Type B pancreatic cell (in vitro differentiated cells): ENCODE measurements around the gene XYLT1. TPM values are rescaled to one million over a fixed set of nuclear protein-coding genes. Genes with fewer than 3 reads are reported as not detected.

Experiments used
- DNase-seq: peaks from one replicate; pipeline ENCODE4 v3.0.0; 2021; ENCODE audit warnings: mixed read lengths; ENCODE audit not compliant: unreplicated experiment; ENCODE audit errors: extremely low spot score
- H3K27ac Mint-ChIP-seq: 2 replicates; pipeline ENCODE4 v1.8.0; 2021; ENCODE audit warnings: mild to moderate bottlenecking, mixed read lengths
- H3K27me3 Mint-ChIP-seq: 2 replicates; pipeline ENCODE4 v1.8.0; 2021; ENCODE audit warnings: mixed read lengths
- H3K36me3 Mint-ChIP-seq: 2 replicates; pipeline ENCODE4 v1.8.0; 2021; ENCODE audit warnings: mixed read lengths
- H3K4me1 Mint-ChIP-seq: one replicate; pipeline ENCODE4 v1.8.0; 2021; ENCODE audit warnings: mixed read lengths; ENCODE audit not compliant: unreplicated experiment
- H3K4me3 Mint-ChIP-seq: 2 replicates; pipeline ENCODE4 v1.8.0; 2021; ENCODE audit warnings: mild to moderate bottlenecking, mixed read lengths
- H3K9me3 Mint-ChIP-seq: 2 replicates; pipeline ENCODE4 v1.8.0; 2021; ENCODE audit warnings: mixed read lengths
- CTCF ChIP-seq: fragments of 200-600 bp; sonication (generic); conservative IDR thresholded peaks from 2 replicates; pipeline ENCODE4 v1.5.0; 2021; ENCODE audit warnings: antibody characterized with exemption, mild to moderate bottlenecking
- total RNA-seq: library from RNA; stranded (reverse); gene quantifications from 2 replicates; pipeline ENCODE4 v1.2.1, GENCODE V29; 2021; ENCODE audit warnings: low replicate concordance

XYLT1 gene
- total RNA-seq, 1 donor from 2014 or later, result 14.9 TPM

- peaks cover 29% of the 10 kb centered on the region for H3K36me3 Mint-ChIP-seq
- H3K4me3 Mint-ChIP-seq, result no peak overlapping the region
- no peaks in the 10 kb centered on the region for H3K27me3 Mint-ChIP-seq
- H3K4me1 Mint-ChIP-seq, result no peaks in the 10 kb centered on the region
- no peak for TF ChIP-seq CTCF
- H3K27ac Mint-ChIP-seq, result no peak overlapping the region
- no peak for DNase-seq
- H3K9me3 Mint-ChIP-seq, result no peaks in the 10 kb centered on the region
These were observed 344.6 kb downstream of the XYLT1 start for GRCh38 chr16:17126156-17126555.

GRCh38 chr16:17125671-17126070, 345.1 kb downstream of the XYLT1 start:
- no peaks in the 10 kb centered on the region for H3K4me1 Mint-ChIP-seq
- TF ChIP-seq CTCF, result no peak
- DNase-seq, result no peak
- no peaks in the 10 kb centered on the region for H3K9me3 Mint-ChIP-seq
- H3K36me3 Mint-ChIP-seq, result peaks cover 30% of the 10 kb centered on the region
- no peaks in the 10 kb centered on the region for H3K27me3 Mint-ChIP-seq
- H3K4me3 Mint-ChIP-seq, result no peak overlapping the region
- no peak overlapping the region for H3K27ac Mint-ChIP-seq

- no peaks in the 10 kb centered on the region for H3K9me3 Mint-ChIP-seq
- H3K27me3 Mint-ChIP-seq, result no peaks in the 10 kb centered on the region
- H3K27ac Mint-ChIP-seq, result no peak overlapping the region
- no peak for DNase-seq
- H3K4me3 Mint-ChIP-seq, result no peak overlapping the region
- no peak for TF ChIP-seq CTCF
- H3K4me1 Mint-ChIP-seq, result no peaks in the 10 kb centered on the region
- H3K36me3 Mint-ChIP-seq, result peaks cover 14% of the 10 kb centered on the region
These were observed 352.7 kb downstream of the XYLT1 start for GRCh38 chr16:17117906-17118577.

- no peak overlapping the region for H3K27ac Mint-ChIP-seq
- no peaks in the 10 kb centered on the region for H3K4me1 Mint-ChIP-seq
- DNase-seq, result no peak
- H3K9me3 Mint-ChIP-seq, result no peaks in the 10 kb centered on the region
- H3K36me3 Mint-ChIP-seq, result peaks cover 14% of the 10 kb centered on the region
- H3K4me3 Mint-ChIP-seq, result no peak overlapping the region
- TF ChIP-seq CTCF, result no peak
- no peaks in the 10 kb centered on the region for H3K27me3 Mint-ChIP-seq
These were observed 354.0 kb downstream of the XYLT1 start for GRCh38 chr16:17116595-17117322.

GRCh38 chr16:17109413-17109812, 361.3 kb downstream of the XYLT1 start:
- Mint-ChIP-seq H3K36me3 (no peaks in the 10 kb centered on the region), H3K27me3 (no peaks in the 10 kb centered on the region), H3K9me3 (no peaks in the 10 kb centered on the region), H3K27ac (no peak overlapping the region), H3K4me1 (peaks cover 4% of the 10 kb centered on the region), H3K4me3 (no peak overlapping the region)
- no peak for DNase-seq
- TF ChIP-seq CTCF, result no peak
